Activated CD8-positive, alpha-beta T cell treated with anti-CD3 and anti-CD28 coated beads, Interleukin-2, amount 10 ng/mL, durations not matched to agents 7 days and 5 days (primary cell): ENCODE measurements around the gene ZNF775. TPM values are rescaled to one million over a fixed set of nuclear protein-coding genes. Genes with fewer than 3 reads are reported as not detected.

Experiments
- ATAC-seq: fragments of 150-1000 bp; cut with Tn5 transposase; one replicate; pipeline ENCODE4 v1.10.0; 2021; ENCODE audit warnings: moderate library complexity
- CTCF ChIA-PET: fragments of 350-600 bp; sonication (Branson Sonifier 250); formaldehyde crosslinking; loops from one replicate; lab custom pipeline; 2021; ENCODE audit warnings: antibody characterized with exemption; lab: Charles Lee
- POLR2A ChIA-PET: fragments of 350-600 bp; sonication (Branson Sonifier 250); formaldehyde crosslinking; loops from one replicate; lab custom pipeline; 2021; ENCODE audit warnings: antibody characterized with exemption; lab: Charles Lee
- DNase-seq: peaks from one replicate; pipeline ENCODE4 v3.0.0-alpha.2; 2020
- H3K27ac Mint-ChIP-seq: one replicate; pipeline ENCODE4 v1.8.0; 2021; ENCODE audit warnings: mild to moderate bottlenecking, mixed read lengths
- H3K27me3 Mint-ChIP-seq: one replicate; pipeline ENCODE4 v1.8.0; 2021; ENCODE audit warnings: low read depth, mixed read lengths
- H3K36me3 Mint-ChIP-seq: one replicate; pipeline ENCODE4 v1.8.0; 2021; ENCODE audit warnings: low read depth, mixed read lengths
- H3K4me1 Mint-ChIP-seq: one replicate; pipeline ENCODE4 v1.8.0; 2021; ENCODE audit warnings: low read depth, mixed read lengths
- H3K4me3 Mint-ChIP-seq: one replicate; pipeline ENCODE4 v1.8.0; 2021; ENCODE audit warnings: mild to moderate bottlenecking, mixed read lengths
- H3K9me3 Mint-ChIP-seq: one replicate; pipeline ENCODE4 v1.8.0; 2022; ENCODE audit warnings: mixed read lengths; ENCODE audit not compliant: insufficient read depth
- total RNA-seq, 2 experiments: library from RNA; stranded (reverse); gene quantifications; one replicate each; pipeline ENCODE4 v1.2.3, GENCODE V29; 2021

The ZNF775 gene
- total RNA-seq, 2 experiments from 2014 or later = 6.7 to 7.7 TPM

- Mint-ChIP-seq H3K4me1 (peaks cover 33% of the 10 kb centered on the region), H3K27ac (no peak overlapping the region), H3K27me3 (no peaks in the 10 kb centered on the region), H3K36me3 (peaks cover 29% of the 10 kb centered on the region), H3K4me3 (no peak overlapping the region), H3K9me3 (peaks cover 21% of the 10 kb centered on the region)
- ATAC-seq = peak; percentile 57
- CTCF ChIA-PET = interaction anchor here (0.6 to 1.4 kb wide), 5 partner anchors 9 to 127 kb away, joined by 3 to 6 read pairs (median 3); partner anchors contain the start of gene GIMAP4
- POLR2A ChIA-PET = interaction anchor here (1.4 kb wide), 1 partner anchor 9 kb away, joined by 3 read pairs; no protein-coding TSS in a partner anchor
- DNase-seq = no peak
These were observed 60.8 kb downstream of the ZNF775 start for GRCh38 chr7:150439967-150440366.

- ATAC-seq = no peak
- no peak overlapping the region for H3K4me3 Mint-ChIP-seq
- no peaks in the 10 kb centered on the region for H3K27me3 Mint-ChIP-seq
- peaks cover 21% of the 10 kb centered on the region for H3K9me3 Mint-ChIP-seq
- POLR2A ChIA-PET = no interaction called here
- H3K36me3 Mint-ChIP-seq = peaks cover 26% of the 10 kb centered on the region
- DNase-seq = no peak
- no peak overlapping the region for H3K27ac Mint-ChIP-seq
- CTCF ChIA-PET = no interaction called here
- H3K4me1 Mint-ChIP-seq = peaks cover 23% of the 10 kb centered on the region
These were observed 62.4 kb downstream of the ZNF775 start for GRCh38 chr7:150441524-150441923.

- ChIA-PET CTCF (no interaction called here), POLR2A (no interaction called here)
- H3K4me3 Mint-ChIP-seq = no peak overlapping the region
- peaks cover 26% of the 10 kb centered on the region for H3K36me3 Mint-ChIP-seq
- peaks cover 21% of the 10 kb centered on the region for H3K9me3 Mint-ChIP-seq
- ATAC-seq = no peak
- no peak overlapping the region for H3K27ac Mint-ChIP-seq
- H3K27me3 Mint-ChIP-seq = no peaks in the 10 kb centered on the region
- peaks cover 35% of the 10 kb centered on the region for H3K4me1 Mint-ChIP-seq
- DNase-seq = no peak
These were observed 63.7 kb downstream of the ZNF775 start for GRCh38 chr7:150442811-150443210.

GRCh38 chr7:150443793-150444540 is 64.8 kb downstream of the ZNF775 start:
- no peak overlapping the region for H3K27ac Mint-ChIP-seq
- H3K27me3 Mint-ChIP-seq = no peaks in the 10 kb centered on the region
- ATAC-seq (no peak), DNase-seq (peak; percentile 14)
- peaks cover 21% of the 10 kb centered on the region for H3K9me3 Mint-ChIP-seq
- H3K4me1 Mint-ChIP-seq = peaks cover 46% of the 10 kb centered on the region
- peaks cover 26% of the 10 kb centered on the region for H3K36me3 Mint-ChIP-seq
- ChIA-PET POLR2A (no interaction called here), CTCF (no interaction called here)
- H3K4me3 Mint-ChIP-seq = no peak overlapping the region

GRCh38 chr7:150444674-150445365 is 65.7 kb downstream of the ZNF775 start:
- H3K9me3 Mint-ChIP-seq = peaks cover 21% of the 10 kb centered on the region
- CTCF ChIA-PET = interaction anchor here (0.7 to 2.7 kb wide), 4 partner anchors 11 to 123 kb away, joined by 3 to 11 read pairs (median 3); partner anchors contain the start of gene GIMAP7
- ATAC-seq (no peak), DNase-seq (peak; percentile 18)
- POLR2A ChIA-PET = interaction anchor here (1.2 kb wide), 1 partner anchor 70 kb away, joined by 4 read pairs; the partner anchor contains the start of gene GIMAP7
- peaks cover 46% of the 10 kb centered on the region for H3K4me1 Mint-ChIP-seq
- no peak overlapping the region for H3K27ac Mint-ChIP-seq
- no peak overlapping the region for H3K4me3 Mint-ChIP-seq
- peaks cover 23% of the 10 kb centered on the region for H3K36me3 Mint-ChIP-seq
- no peaks in the 10 kb centered on the region for H3K27me3 Mint-ChIP-seq

- peak; percentile 24 for DNase-seq
- H3K4me1 Mint-ChIP-seq = peaks cover 48% of the 10 kb centered on the region
- peaks cover 21% of the 10 kb centered on the region for H3K36me3 Mint-ChIP-seq
- ChIA-PET CTCF (interaction anchor here (1.0 to 2.7 kb wide), 8 partner anchors 9 to 311 kb away, joined by 3 to 11 read pairs (median 3); partner anchors contain the start of gene GIMAP7), POLR2A (interaction anchor here (1.9 kb wide), 1 partner anchor 309 kb away, joined by 4 read pairs; no protein-coding TSS in a partner anchor)
- no peak for ATAC-seq
- H3K27ac Mint-ChIP-seq = no peak overlapping the region
- no peak overlapping the region for H3K4me3 Mint-ChIP-seq
- H3K9me3 Mint-ChIP-seq = peaks cover 10% of the 10 kb centered on the region
- no peaks in the 10 kb centered on the region for H3K27me3 Mint-ChIP-seq
These were observed 67.3 kb downstream of the ZNF775 start for GRCh38 chr7:150446288-150446938.

Other genes with a start within 250 kb of the ZNF775 start
- 10 to 100 TPM; 21.0 to 21.4 TPM for gene LRRC61, start 56.0 kb upstream of the ZNF775 start, total RNA-seq
- gene ACTR3C, start 55.8 kb upstream of the ZNF775 start, total RNA-seq = 1 to 10 TPM; 4.6 TPM
- gene RARRES2, start 37.7 kb upstream of the ZNF775 start, total RNA-seq = not detected
- gene REPIN1, start 10.5 kb upstream of the ZNF775 start, total RNA-seq = 10 to 100 TPM; 40.9 to 43.1 TPM
- 10 to 100 TPM; 21.5 to 22.3 TPM for gene GIMAP8, start 71.3 kb downstream of the ZNF775 start, total RNA-seq
- gene GIMAP7, start 135.5 kb downstream of the ZNF775 start, total RNA-seq = 100 to 1,000 TPM; 134 TPM
- gene GIMAP4, start 188.1 kb downstream of the ZNF775 start, total RNA-seq = 100 to 1,000 TPM; 174 to 186 TPM